NCI-H2107 (cell line): ENCODE measurements around the gene STRIT1.

Source experiments
- DNase-seq: peaks from one replicate; lab custom pipeline; 2025; lab: John Stamatoyannopoulos, UW

The STRIT1 gene

GRCh38 chr3:155293516-155293915, at the start of gene STRIT1:
Gene STRIT1, minus strand, starts transcription at chr3:155293683.
- DNase-seq = no peak

- DNase-seq = no peak
These were observed 48.9 kb upstream of the STRIT1 start for GRCh38 chr3:155342344-155342743.

GRCh38 chr3:155339052-155339451, 45.6 kb upstream of the STRIT1 start:
- DNase-seq = no peak

DNA sequence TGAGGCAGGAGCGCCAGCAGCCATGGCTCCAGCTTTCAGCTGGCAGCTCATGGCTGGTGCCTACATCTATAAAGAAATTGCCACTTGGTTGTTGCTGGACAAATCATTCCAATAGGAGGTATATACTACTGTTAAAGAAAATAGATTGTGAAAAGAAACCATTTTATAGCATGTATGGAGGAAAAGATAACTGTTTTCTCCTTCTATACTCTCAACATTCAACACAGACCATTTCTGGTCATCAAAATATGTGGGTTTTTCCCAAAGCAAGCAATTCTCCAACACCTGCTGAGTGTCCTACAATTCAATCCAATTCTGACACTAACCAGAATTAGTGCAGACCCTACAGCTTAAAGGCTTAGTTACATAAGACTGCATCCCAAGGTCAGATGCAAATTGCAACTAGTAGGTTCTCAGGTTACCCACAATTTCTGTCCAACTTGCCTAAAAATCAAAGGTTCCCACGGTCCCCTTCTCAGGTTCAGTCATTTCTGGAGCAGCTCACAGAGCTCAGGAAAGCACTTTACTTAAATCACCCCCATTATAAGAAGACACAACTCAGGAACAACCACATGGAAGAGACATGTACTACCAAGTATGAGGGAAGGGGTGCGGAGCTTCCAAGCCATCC, 42.4 kb upstream of the STRIT1 start:
- DNase-seq = no peak

GRCh38 chr3:155334914-155335723, 41.6 kb upstream of the STRIT1 start:
- no peak for DNase-seq

- DNase-seq = no peak
These were observed 40.9 kb upstream of the STRIT1 start for GRCh38 chr3:155334215-155334913.

GRCh38 chr3:155332716-155333115, 39.2 kb upstream of the STRIT1 start:
- no peak for DNase-seq

DNA sequence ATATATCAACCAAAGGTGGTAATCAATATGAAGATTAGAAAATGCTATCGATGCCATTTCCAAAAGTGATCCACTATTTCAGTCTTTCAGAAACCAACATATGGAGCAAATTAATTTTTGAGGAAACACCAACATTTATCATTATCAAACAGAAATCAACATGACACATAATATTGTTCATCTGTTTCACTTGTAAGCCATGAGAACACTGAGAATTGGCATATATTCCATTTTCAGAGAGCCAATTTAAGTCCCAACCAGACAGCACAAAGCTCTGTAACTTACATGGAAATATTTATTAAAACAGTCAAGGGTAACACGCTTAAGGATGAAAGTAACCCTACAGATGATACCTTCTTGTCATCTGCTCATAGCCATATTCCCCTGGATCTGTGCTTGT, 37.6 kb upstream of the STRIT1 start:
- DNase-seq = no peak

DNA sequence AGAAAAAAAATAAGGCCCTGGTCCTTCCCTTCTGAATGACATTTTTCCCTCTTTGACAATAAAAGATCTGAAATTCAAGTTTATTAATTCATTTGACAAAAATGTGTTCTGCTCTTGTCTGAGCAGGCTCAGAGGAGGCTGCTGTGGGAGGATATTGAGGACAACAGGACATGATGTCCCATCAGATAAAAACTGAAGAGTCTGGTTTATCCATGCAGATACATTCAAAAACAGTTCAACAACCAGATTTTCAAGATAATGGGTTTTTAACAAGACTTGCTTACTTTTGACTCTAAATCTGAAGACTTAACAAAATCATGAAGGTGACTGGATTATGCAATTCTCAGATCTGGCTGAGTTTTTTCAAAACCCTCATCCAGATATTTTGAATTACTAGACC, 36.9 kb upstream of the STRIT1 start:
- DNase-seq = no peak

- DNase-seq = no peak
These were observed 36.1 kb upstream of the STRIT1 start for GRCh38 chr3:155329513-155330048.

DNA sequence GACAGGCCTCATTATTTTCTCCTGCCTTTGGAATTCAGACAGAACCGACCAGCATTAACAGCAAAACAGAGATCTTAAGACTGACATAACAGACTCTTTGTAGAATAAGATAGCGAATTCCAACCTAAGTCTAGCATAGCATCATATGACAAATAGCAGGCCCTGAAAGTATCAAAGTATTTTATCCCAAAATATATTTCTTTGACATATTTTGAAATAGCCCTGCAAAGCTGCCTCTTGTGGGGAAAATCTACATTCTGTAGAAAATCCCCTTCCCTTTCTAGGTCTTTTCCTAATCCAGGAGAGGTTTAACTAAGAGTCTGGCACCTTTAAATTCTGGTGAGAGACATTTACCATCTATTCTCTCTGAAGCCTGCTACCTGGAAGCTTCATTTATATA, 34.4 kb upstream of the STRIT1 start:
- no peak for DNase-seq

GRCh38 chr3:155327430-155327829, 33.9 kb upstream of the STRIT1 start:
- DNase-seq = no peak

DNA sequence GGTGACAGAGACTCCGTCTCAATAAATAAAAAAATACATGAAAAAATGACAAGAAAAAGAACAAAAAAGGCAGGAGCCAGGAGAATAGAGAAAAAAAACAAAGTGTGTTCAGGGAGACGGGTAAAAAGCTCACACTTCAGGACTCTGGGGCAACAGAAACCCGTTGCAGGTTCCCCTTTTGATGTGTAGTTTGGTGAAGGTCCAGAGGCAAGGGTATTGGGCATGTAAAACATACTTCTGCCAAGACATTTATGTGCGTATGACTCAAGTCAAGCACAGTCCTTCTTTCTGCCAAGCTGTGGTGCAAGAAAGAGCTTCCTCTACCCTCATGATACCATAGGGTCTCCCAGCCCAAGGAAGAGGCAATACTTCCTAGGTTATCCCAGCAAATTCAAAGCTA, 33.4 kb upstream of the STRIT1 start:
- no peak for DNase-seq

DNA sequence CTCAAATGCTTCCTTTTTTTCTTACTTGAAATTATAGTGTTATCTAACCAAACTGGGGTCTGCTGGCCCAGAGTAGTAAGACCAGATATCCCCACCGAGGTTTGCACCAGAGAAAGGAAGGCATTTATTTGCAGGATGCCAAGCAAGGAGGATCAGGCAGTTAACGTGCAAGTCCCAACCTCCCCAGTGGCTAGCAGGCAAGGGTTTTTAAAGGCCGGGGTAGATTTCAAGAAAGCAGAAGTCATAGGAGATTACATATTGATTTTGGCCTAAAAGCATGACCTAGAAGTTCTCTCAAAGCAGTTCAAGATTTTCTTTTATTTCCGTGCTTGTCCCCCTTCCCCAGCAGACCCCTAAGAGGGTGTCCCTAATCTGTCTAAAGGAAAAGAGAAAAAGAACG, 32.8 kb upstream of the STRIT1 start:
- DNase-seq = no peak

GRCh38 chr3:155325263-155325835, 31.9 kb upstream of the STRIT1 start:
- no peak for DNase-seq

- DNase-seq = peak; percentile 53
These were observed 29.7 kb upstream of the STRIT1 start for GRCh38 chr3:155323063-155323666.

DNA sequence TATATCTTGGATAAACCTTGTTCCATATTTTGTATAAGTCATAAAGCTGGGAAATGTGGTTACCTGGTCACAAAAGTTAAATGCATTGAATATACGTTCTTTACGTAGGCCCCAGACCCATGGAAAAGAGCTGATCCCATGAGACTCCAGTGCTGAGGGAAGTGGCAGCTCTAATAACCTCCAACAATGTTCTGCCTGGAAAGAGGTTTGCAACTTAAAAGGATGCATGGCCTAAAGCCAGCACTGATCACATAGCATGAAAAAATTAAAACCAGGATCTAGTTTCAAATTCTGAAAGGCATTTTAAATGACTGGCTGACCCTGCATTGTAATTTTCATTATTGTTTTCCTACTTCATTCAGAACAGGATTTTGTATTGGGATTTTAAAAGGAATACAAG, 27.9 kb upstream of the STRIT1 start:
- DNase-seq = peak; percentile 55

- no peak for DNase-seq
These were observed 27.5 kb upstream of the STRIT1 start for GRCh38 chr3:155320934-155321333.

GRCh38 chr3:155318740-155319139, 25.3 kb upstream of the STRIT1 start:
- DNase-seq = no peak

DNA sequence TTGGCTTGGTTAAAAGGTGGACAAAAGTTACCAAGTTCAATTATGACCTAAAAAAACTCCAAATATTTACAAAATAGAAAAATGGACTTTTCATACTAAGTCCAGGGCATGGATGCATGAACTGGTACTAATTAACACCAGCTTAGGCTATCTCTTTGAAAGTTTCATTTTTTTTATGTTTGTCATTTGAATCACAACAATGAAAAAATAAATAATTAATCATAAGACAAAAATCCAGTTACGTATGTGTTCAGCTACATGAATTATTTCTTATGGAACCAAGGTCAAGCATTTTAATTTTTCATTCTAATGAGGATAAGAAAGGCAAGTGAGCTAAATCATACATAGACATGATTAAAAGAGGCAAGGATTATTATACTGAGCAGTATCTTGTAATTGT, 23.7 kb upstream of the STRIT1 start:
- no peak for DNase-seq

- no peak for DNase-seq
These were observed 22.9 kb upstream of the STRIT1 start for GRCh38 chr3:155316426-155316825.

DNA sequence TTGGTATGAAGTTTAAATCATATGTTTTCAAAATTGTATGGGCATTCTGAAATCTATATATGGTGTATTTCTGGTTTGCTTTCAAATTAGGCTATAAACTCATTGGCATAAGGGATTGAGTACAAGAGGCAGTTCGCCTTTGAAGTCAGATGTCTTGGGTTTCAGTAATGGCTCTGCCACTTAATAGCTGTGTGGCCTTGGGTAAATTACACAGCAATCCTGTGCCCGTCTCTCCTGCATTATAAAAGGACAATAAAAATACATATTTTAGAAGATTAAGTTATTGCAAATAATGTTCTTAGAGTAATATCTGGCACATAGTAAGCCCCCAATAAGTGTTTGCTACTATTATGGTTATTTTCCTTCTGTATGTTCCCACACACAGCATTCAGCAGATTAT, 20.4 kb upstream of the STRIT1 start:
- DNase-seq = no peak
